Measurements from ENCODE around the gene LRCH2. TPM values are rescaled to one million over a fixed set of nuclear protein-coding genes. Genes with fewer than 3 reads are reported as not detected.

LRCH2 gene
- total RNA-seq, 1 donor from 2014 or later, result 11.1 TPM

DNA sequence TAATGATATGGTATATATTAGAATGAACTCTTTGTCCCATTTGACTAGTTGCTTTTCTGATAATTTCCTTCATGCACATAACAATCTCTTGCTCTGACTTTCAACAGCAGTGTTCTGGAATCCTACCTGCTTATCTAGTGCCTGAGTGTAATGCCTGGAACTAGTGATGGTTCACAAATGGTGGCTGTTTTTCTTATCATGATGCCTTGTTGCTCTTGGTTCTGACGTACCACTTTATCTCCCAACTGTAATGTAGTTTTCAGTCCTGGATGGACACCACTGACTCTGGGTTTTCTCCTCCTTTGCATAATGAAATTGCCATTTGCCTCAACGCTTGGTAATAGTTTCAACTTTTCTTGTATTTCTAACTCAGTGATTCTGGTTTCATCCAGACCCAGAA lies 30.1 kb upstream of the LRCH2 start:
- Mint-ChIP-seq H3K27ac (ENCODE audit: unreplicated experiment) (no peak overlapping the region), H3K4me3 (ENCODE audit: unreplicated experiment) (no peak overlapping the region), H3K27me3 (ENCODE audit: low read depth) (peaks cover 19% of the 10 kb centered on the region), H3K4me1 (ENCODE audit: low read depth) (peaks cover 3% of the 10 kb centered on the region), H3K36me3 (ENCODE audit: low read depth) (no peaks in the 10 kb centered on the region), H3K9me3 (ENCODE audit: low read depth) (no peaks in the 10 kb centered on the region)
- TF ChIP-seq CTCF (IDR thresholded peaks at IDR 0.05), result no peak
- DNase-seq (ENCODE audit: low spot score), result no peak

- H3K4me1 Mint-ChIP-seq (ENCODE audit: low read depth), result peaks cover 3% of the 10 kb centered on the region
- TF ChIP-seq CTCF (IDR thresholded peaks at IDR 0.05), result no peak
- H3K27me3 Mint-ChIP-seq (ENCODE audit: low read depth), result peaks cover 28% of the 10 kb centered on the region
- DNase-seq (ENCODE audit: low spot score), result no peak
- H3K36me3 Mint-ChIP-seq (ENCODE audit: low read depth), result no peaks in the 10 kb centered on the region
- H3K4me3 Mint-ChIP-seq (ENCODE audit: unreplicated experiment), result no peak overlapping the region
- no peaks in the 10 kb centered on the region for H3K9me3 Mint-ChIP-seq (ENCODE audit: low read depth)
- H3K27ac Mint-ChIP-seq (ENCODE audit: unreplicated experiment), result no peak overlapping the region
Measured at GRCh38 chrX:115261148-115261547, 27.3 kb upstream of the LRCH2 start.

DNA sequence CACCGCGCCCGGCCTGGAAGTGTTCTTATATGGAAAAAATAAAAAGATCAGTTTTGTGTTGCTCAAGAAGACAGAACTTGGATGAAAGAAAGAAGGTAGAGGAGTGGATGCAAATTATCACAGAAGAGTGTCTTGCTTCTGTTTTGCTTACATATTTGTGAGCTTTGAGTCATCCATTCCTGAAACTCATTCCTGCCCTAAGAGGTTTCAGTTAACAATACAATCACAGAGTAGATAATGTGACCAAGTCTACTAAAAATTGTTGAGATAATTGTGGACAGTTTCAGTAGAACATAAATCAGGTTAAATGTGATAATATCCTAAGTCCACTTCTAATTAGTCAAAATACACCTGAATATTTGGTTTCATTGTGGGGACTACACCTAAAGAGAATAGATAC lies 26.4 kb upstream of the LRCH2 start:
- DNase-seq (ENCODE audit: low spot score), result no peak
- Mint-ChIP-seq H3K36me3 (ENCODE audit: low read depth) (no peaks in the 10 kb centered on the region), H3K27me3 (ENCODE audit: low read depth) (peaks cover 28% of the 10 kb centered on the region), H3K4me1 (ENCODE audit: low read depth) (peaks cover 3% of the 10 kb centered on the region), H3K9me3 (ENCODE audit: low read depth) (no peaks in the 10 kb centered on the region), H3K4me3 (ENCODE audit: unreplicated experiment) (no peak overlapping the region), H3K27ac (ENCODE audit: unreplicated experiment) (no peak overlapping the region)
- TF ChIP-seq CTCF (IDR thresholded peaks at IDR 0.05), result no peak

GRCh38 chrX:115259238-115259875 lies 25.5 kb upstream of the LRCH2 start:
- no peak overlapping the region for H3K4me3 Mint-ChIP-seq (ENCODE audit: unreplicated experiment)
- peaks cover 32% of the 10 kb centered on the region for H3K27me3 Mint-ChIP-seq (ENCODE audit: low read depth)
- H3K4me1 Mint-ChIP-seq (ENCODE audit: low read depth), result peaks cover 3% of the 10 kb centered on the region
- no peak for TF ChIP-seq CTCF (IDR thresholded peaks at IDR 0.05)
- no peaks in the 10 kb centered on the region for H3K36me3 Mint-ChIP-seq (ENCODE audit: low read depth)
- no peak overlapping the region for H3K27ac Mint-ChIP-seq (ENCODE audit: unreplicated experiment)
- no peak for DNase-seq (ENCODE audit: low spot score)
- no peaks in the 10 kb centered on the region for H3K9me3 Mint-ChIP-seq (ENCODE audit: low read depth)

DNA sequence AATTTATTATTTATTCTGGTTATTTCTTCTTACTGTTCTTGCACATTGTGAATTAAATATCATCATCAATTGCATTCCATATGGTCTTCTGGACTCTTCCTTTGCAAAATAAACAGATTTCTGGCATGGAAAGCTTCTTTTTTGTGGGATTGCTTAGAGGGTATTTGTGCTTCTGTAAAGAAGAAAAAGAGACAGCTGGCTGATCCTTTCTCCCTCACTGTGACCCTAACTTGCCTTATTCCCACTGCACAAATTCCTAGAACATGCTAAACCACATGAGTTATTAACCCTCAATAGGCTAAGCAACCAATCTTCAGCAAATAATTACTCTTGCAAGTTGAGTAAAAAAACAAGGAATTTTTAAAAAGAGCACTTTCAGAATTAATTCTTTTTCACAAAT lies 23.8 kb upstream of the LRCH2 start:
- Mint-ChIP-seq H3K36me3 (ENCODE audit: low read depth) (no peaks in the 10 kb centered on the region), H3K4me1 (ENCODE audit: low read depth) (peaks cover 3% of the 10 kb centered on the region), H3K27me3 (ENCODE audit: low read depth) (peaks cover 38% of the 10 kb centered on the region), H3K4me3 (ENCODE audit: unreplicated experiment) (no peak overlapping the region), H3K27ac (ENCODE audit: unreplicated experiment) (no peak overlapping the region), H3K9me3 (ENCODE audit: low read depth) (no peaks in the 10 kb centered on the region)
- no peak for DNase-seq (ENCODE audit: low spot score)
- no peak for TF ChIP-seq CTCF (IDR thresholded peaks at IDR 0.05)
